ENCODE results near the gene PPIE.

The PPIE gene

DNA sequence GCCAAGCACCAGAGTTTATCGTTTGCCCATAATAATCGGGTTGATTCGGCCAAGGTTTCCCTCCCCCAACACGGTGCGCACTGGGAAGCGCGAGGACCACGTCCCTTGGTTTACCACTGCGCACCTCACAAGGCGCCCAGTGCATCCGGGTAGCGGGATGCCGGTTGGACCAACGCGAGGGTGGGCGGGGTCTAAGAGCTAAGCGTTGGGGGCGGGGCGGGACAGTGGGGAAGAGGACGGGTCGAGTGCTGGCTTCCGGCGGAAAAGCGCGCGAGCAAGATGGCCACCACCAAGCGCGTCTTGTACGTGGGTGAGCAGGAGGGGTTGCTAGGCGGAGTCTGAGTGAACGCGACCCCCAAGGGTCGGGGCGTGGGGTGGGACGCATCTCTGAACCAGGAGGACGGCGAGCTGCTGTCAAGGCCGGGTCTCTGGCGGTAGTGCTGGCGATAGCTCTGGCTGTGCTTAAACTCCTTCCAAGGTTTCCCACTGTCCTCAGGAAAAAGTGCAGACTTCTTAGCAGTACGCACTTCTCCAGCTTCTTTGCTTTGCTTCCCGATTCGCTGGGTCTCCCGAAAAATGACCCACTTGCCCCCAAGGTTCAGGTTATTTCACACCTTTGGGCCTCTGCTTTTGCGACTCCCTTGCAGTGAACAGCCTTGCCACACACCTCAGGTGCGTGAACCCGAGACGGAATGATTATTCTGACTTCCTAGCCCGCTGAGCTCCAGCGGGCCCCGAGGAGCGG lies at the start of gene PPIE:
PPIE (plus strand) TSS at position 261 of the 745 bp plus-strand sequence; CDS start at position 280, 19 bp downstream.
- peak; percentile 88 for DNase-seq

DNA sequence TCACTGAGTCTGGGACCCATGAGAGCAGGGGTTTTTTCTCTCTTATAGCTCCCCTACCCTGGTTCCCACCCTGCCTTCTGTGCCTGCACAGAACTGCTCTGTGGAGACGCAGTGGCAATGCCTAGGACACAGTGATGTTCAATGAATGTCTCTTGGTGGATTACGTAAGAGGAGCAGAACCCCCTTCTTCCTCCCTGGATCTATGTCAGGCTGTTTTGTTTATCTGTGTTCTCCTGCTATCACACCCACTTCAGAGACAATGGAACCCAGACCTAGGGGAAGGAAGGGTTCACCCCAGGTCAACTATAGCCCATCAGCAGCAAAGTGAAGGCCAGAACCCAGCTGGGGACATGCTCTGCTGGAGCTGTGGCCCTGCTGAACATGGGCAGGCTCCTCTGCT lies 49.5 kb upstream of the PPIE start:
- DNase-seq = no peak

GRCh38 chr1:39689635-39690034 lies 49.0 kb upstream of the PPIE start:
- peak; percentile 55 for DNase-seq

DNA sequence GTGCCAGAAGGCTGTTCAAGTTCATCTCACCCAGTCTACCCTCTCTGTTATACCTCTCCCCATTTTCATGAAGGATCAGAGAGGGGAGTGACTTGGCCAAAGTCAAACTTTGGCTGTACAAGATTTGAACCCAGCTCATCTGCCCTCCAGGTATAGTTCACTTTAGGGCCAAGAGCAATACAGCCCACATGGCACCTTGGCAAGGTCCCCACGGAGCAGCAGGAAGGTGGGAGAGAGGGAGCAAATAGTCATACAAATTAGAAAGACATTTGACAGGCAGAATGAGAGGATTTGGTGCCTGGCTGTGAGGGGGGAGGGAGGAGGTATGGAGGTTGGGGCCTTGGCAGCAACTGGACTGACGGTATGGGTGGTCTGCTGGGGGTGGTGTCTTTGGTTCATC lies 48.5 kb upstream of the PPIE start:
- no peak for DNase-seq

GRCh38 chr1:39690794-39691382 lies 47.8 kb upstream of the PPIE start:
- DNase-seq = no peak

GRCh38 chr1:39691383-39692151 lies 47.1 kb upstream of the PPIE start, which contains the start of gene HPCAL4:
Gene HPCAL4, minus strand, starts transcription at chr1:39691433. Its CDS starts 6,830 bp downstream, at chr1:39684603.
- peak; percentile 94 for DNase-seq

GRCh38 chr1:39692152-39693074 lies 46.3 kb upstream of the PPIE start:
- peak; percentile 78 for DNase-seq

GRCh38 chr1:39694026-39694425 lies 44.7 kb upstream of the PPIE start:
- no peak for DNase-seq

DNA sequence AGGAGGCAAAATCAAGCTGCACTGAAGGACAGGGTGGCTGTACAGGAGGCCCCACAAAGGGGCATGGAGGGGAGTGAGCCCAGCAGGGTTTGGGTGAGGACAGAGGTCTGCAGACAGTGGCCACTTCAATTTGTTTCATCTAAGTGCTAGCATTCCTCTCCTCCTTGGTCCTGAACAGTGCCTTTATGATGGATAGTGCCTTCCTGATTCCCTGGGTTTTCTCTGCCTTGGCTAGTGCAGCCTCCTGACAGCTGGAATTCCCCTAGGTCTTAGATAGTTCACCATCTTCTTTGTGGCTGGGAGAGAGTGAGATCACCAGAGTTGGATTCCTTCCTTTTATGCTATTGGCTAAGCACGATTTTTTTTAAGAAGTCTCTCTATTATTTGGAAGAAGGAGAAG lies 43.7 kb upstream of the PPIE start:
- no peak for DNase-seq

DNA sequence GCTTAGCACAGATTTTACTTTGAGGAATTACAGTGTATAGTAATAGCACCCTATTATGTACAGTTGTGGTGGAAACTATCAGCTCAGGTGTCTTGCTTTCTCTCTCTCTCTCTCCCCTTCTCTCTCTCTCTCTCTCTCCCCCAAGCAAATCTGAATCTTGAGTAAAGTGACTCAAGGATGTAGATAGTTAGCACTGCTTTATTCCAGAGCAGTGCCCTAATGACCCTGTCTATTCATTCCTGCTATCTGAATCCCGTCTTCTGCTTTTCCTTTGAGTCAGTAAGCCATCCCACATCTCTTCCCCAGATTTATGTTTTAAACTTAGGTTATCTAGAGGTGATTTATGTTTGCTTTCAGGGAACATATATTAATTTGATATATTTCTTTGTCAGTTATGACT lies 42.2 kb upstream of the PPIE start:
- no peak for DNase-seq

DNA sequence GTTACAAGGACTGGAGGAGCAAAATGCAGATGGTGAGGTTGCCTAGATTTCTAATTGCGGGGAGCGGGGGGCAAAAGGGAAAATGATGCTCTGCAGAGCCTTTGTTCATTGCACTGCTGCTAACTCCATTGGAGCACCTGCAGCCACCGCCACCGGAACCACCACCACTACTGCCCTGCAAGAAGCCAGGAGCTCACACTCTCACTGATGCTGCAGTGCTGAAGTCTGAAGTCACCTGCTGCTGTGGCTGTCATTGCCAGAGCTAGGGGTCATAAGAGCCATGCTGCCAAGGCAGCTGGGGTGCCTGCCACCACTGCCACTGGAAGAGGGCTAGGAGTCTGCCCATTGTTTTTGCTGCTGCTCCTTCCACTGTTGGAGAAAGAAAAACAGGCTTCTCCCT lies 40.1 kb upstream of the PPIE start:
- no peak for DNase-seq

DNA sequence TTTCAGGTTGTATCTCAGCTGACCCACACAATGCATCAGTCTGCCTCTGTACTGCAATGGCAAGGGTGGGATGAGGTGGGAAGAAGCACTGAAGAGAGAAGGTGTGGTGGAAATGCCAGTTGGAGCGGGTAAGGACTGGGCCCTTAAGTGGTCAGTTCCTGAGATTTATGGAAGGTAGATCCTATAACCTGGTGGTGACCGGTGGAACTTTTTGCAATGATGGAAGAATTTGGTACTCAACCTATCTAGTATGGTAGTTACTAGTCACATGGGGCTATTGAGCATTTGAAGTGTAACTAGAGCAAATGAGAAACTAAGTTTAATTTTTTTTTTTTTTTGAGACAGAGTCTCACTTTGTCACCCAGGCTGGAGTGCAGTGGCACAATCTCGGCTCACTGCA lies 39.3 kb upstream of the PPIE start:
- DNase-seq = no peak

GRCh38 chr1:39700348-39700747 lies 38.3 kb upstream of the PPIE start:
- no peak for DNase-seq

GRCh38 chr1:39701049-39701439 lies 37.6 kb upstream of the PPIE start:
- DNase-seq = no peak

DNA sequence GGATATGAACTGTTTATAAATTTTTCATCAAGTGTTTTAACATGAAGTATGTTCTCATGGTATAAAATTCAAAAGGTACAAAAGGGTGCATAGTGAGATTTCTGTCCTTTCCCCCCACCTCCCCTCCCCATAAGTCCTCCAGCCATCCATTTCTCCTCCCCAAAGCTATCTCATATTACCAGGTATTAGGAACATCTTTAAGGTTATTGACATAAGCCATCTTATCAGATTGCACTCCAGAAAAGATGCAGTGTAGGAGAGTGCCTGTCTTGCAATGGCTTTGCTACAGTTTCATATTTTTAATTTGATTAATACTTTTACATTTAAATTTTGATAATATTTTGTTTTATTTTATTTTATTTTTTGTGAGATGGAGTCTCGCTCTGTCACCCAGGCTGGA lies 33.9 kb upstream of the PPIE start:
- no peak for DNase-seq

GRCh38 chr1:39707506-39707905 lies 31.2 kb upstream of the PPIE start:
- no peak for DNase-seq

GRCh38 chr1:39711104-39711965 lies 27.3 kb upstream of the PPIE start:
- DNase-seq = no peak

GRCh38 chr1:39711966-39712340 lies 26.7 kb upstream of the PPIE start:
- DNase-seq = no peak

- DNase-seq = no peak
Measured at GRCh38 chr1:39713557-39713956, 25.1 kb upstream of the PPIE start.

DNA sequence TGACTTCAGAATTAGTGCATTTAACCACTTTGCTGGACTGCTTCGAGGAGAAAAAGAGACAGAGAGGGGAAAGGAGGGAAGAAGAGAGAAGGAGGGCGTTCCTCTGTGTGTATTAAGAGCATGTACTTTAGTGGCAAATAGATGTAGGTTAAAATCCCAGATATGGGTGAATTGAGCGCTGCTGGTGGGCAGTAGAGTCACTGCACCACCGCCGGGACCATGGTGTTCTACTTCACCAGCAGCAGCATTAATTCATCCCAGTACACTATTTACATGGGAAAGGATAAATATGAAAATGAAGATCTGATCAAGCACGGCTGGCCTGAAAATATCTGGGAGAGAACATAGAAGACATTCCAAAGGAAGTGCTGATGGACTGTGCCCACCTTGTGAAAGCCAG lies 20.9 kb upstream of the PPIE start:
- DNase-seq = no peak

- DNase-seq = peak; percentile 49
Measured at GRCh38 chr1:39720094-39720999, 18.3 kb upstream of the PPIE start.

Measured in retina (tissue), 1 donor.